EL (cell line): ENCODE data around the gene PABPC1L2B.
"Not testable (repeated sequence)": the region's sequence is repeated elsewhere in the genome, so short reads cannot be mapped to it uniquely, and the experiment has no call there.

Experiments
- DNase-seq: peaks from one replicate; pipeline ENCODE4 v3.0.0-alpha.2; 2016

Gene PABPC1L2B

GRCh38 chrX:73002733-73003132 lies at the start of gene PABPC1L2B:
Gene PABPC1L2B (plus strand): TSS chrX:73002939. CDS start chrX:73003643, 704 bp downstream.
- not testable (repeated sequence) for DNase-seq

- DNase-seq, result not testable (repeated sequence)
Observed at GRCh38 chrX:72959971-72960370, 42.8 kb upstream of the PABPC1L2B start.

DNA sequence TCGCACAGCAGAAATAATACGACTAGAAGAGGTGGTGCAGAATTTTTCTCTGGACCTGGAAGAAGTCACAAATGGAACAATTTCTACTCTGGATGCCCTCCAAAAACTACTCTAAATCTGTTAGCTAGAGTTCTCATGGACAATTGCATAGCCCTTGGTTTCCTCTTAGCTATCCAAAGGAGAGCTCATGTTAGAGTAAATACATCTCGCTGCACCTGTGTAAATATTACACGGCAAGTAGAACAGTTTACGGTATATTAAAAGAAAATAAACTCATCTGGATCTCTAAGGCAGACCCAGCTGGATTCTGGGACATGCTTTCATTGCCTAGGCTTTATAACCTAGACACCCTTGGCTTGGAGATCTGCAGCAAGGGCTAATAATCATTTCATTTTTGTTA lies 30.9 kb upstream of the PABPC1L2B start:
- DNase-seq, result not testable (repeated sequence)

DNA sequence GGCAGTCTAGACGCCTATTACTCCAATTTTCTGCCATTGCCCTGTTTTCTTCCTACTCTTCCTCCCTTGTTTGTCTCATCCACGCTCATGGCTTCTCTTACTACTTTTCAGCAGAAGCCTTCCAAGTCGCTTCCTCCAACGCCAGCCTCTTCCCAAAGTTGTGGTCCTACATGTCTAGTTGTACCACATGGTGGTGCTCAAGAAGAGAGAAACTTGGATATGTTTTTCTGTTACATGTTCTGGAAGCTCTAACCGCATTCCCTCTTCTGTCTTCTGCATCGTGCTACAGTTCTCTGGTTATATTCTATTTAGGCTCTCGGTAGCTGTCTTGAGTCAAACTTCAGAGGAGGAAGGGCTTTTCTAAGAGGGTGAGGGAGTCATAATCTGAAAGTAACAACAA lies 27.9 kb upstream of the PABPC1L2B start:
- DNase-seq, result not testable (repeated sequence)

GRCh38 chrX:72980894-72981469 lies 21.8 kb upstream of the PABPC1L2B start:
- not testable (repeated sequence) for DNase-seq

DNA sequence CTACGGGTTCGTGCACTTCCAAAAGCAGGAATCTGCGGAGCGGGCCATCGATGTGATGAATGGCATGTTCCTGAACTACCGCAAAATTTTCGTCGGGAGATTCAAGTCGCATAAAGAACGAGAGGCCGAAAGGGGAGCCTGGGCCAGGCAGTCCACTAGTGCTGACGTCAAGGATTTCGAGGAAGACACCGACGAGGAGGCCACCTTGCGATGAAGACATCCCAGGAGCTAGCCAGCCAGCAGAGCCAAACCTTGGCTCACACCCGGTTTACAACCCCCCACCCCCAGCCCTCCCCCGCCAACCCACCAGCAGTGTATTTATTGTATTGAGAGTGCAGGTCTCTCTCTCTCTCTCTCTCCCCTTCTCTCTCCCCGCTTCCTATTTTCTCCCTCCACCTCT lies 1.3 kb downstream of the PABPC1L2B start:
- not testable (repeated sequence) for DNase-seq

DNA sequence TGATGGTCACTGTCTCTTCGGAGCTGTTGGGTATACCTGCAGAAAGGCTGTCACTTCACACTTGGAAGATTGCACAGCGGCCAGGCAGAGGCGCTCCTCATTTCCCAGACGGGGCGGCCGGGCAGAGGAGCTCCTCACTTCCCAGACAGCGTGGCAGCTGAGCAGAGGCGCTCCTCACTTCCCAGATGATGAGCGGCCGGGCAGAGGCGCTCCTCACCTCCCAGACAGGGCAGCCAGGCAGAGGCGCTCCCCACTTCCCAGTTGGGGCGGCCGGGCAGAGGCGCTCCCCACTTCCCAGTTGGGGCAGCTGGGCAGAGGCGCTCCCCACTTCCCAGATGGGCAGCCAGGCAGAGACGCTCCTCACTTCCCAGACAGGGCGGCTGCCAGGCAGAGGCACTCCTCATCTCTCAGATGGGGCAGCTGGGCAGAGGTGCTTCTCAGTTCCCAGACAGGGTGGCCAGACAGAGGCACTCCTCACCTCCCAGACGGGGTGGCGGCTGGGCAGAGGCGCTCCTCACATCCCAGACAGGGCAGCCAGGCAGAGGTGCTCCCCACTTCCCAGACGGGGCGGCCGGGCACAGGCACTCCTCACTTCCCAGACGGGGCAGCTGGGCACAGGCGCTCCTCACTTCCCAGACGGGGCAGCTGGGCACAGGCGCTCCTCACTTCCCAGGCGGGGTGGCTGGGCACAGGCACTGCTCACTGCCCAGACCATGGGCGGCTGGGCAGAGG lies 18.8 kb downstream of the PABPC1L2B start:
- DNase-seq, result no peak

DNA sequence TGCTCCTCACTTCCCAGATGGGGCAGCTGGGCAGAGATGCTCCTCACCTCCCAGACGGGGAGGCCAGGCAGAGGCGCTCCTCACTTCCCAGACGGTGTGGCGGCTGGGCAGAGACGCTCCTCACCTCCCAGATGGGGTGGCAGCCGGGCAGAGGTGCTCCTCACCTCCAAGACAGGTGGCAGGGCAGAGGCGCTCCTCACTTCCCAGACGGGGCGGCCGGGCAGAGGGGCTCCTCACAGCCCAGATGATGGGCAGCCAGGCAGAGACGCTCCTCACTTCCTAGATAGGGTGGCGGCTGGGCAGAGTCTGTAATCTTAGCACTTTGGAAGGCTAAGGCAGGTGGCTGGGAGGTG lies 19.3 kb downstream of the PABPC1L2B start:
- not testable (repeated sequence) for DNase-seq

GRCh38 chrX:73028876-73029275 lies 26.1 kb downstream of the PABPC1L2B start:
- DNase-seq, result no peak
